GM21526 (cell line): Measurements from ENCODE around the gene PLEKHA7.
"Not testable (repeated sequence)": the region's sequence is repeated elsewhere in the genome, so short reads cannot be mapped to it uniquely, and the experiment has no call there.

Experiments
- ATAC-seq: cut with Tn5 transposase; IDR thresholded peaks from one replicate; pipeline ENCODE4 v1.9.1; 2021; ENCODE audit warnings: moderate library complexity; ENCODE audit not compliant: unreplicated experiment, low FRiP score

Gene PLEKHA7

DNA sequence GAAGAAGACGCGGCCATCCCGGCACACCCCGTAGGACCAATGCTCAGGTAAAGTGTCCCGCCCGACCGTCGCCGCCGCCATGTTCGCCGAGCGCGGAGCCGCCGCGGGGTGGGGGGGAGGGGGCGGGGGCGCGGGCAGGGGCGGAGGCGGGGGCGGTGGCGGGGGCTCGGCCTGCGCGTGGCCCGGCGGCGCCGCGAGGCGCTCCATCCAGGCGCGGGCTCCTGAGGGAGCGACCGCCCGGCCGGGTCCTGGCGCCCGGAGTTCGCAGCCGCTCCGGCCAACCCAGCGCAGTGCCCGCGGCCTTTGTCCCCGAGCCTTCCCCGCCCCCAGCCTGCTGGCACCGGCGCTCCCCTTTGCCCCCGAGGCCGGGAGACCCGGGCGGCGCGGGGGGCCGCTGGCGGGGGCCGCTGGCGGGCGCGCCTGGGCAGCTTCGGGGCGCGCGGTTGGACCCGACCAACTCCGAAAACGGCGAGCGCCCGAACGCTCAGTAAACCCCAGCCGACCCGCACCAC is at the start of gene PLEKHA7:
PLEKHA7 (minus strand) TSS at position 94 of the 512 bp plus-strand sequence; CDS start at position 81, 13 bp downstream.
- ATAC-seq = no peak

- no peak for ATAC-seq
These were observed 49.2 kb upstream of the PLEKHA7 start for GRCh38 chr11:17063171-17064002.

DNA sequence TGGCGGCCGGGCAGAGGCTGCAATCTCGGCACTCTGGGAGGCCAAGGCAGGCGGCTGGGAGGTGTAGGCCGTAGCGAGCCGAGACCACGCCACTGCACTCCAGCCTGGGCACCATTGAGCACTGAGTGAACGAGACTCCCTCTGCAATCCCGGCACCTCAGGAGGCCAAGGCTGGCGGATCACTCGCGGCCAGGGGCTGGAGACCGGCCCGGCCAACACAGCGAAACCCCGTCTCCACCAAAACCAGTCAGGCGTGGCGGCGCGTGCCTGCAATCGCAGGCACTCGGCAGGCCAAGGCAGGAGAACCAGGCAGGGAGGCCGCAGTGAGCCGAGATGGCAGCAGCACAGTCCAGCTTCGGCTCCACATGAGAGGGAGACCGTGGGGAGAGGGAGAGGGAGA is 36.9 kb upstream of the PLEKHA7 start:
- ATAC-seq = not testable (repeated sequence)

- ATAC-seq = not testable (repeated sequence)
These were observed 34.3 kb upstream of the PLEKHA7 start for GRCh38 chr11:17048491-17048890.

- no peak for ATAC-seq
These were observed 32.5 kb upstream of the PLEKHA7 start for GRCh38 chr11:17046690-17047089.

- no peak for ATAC-seq
These were observed 22.7 kb upstream of the PLEKHA7 start for GRCh38 chr11:17036666-17037658.

DNA sequence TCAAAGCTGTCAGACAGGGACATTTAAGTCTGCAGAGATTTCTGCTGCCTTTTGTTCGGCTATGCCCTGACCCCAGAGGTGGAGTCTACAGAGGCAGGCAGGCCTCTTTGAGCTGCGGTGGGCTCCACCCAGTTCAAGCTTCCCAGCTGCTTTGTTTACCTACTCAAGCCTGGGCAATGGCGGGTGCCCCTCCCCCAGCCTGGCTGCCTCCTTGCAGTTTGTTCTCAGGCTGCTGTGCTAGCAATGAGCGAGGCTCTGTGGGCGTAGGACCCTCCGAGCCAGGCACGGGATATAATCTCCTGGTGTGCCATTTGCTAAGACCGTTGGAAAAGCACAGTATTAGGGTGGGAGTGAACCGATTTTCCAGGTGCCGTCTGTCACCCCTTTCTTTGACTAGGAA is 19.8 kb upstream of the PLEKHA7 start:
- ATAC-seq = not testable (repeated sequence)

- ATAC-seq = no peak
These were observed 12.4 kb upstream of the PLEKHA7 start for GRCh38 chr11:17026487-17027082.

- ATAC-seq = no peak
These were observed 10.7 kb upstream of the PLEKHA7 start for GRCh38 chr11:17024924-17025323.

- ATAC-seq = no peak
These were observed 7.3 kb upstream of the PLEKHA7 start for GRCh38 chr11:17021511-17021910.

GRCh38 chr11:17020831-17021230 is 6.6 kb upstream of the PLEKHA7 start:
- no peak for ATAC-seq

DNA sequence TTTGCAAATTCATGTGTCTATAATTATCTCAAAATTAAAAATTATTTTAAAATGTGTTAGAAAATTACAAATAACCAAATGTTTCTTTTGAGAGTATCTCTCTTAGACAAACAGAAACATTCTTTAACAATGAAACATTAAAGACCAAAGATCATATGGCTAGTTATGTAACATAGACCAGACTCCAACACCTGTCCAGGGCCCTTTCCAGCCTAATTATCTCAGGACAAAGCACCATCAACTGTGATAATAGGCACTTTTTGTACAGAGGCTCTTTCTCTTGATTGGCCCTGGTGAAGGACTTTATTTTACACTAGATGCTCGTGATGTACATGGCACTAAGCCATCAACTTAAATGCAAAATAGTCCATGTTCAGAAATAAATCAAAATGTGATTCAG is 5.0 kb upstream of the PLEKHA7 start:
- no peak for ATAC-seq

GRCh38 chr11:17015627-17016126 is 1.5 kb upstream of the PLEKHA7 start:
- no peak for ATAC-seq

DNA sequence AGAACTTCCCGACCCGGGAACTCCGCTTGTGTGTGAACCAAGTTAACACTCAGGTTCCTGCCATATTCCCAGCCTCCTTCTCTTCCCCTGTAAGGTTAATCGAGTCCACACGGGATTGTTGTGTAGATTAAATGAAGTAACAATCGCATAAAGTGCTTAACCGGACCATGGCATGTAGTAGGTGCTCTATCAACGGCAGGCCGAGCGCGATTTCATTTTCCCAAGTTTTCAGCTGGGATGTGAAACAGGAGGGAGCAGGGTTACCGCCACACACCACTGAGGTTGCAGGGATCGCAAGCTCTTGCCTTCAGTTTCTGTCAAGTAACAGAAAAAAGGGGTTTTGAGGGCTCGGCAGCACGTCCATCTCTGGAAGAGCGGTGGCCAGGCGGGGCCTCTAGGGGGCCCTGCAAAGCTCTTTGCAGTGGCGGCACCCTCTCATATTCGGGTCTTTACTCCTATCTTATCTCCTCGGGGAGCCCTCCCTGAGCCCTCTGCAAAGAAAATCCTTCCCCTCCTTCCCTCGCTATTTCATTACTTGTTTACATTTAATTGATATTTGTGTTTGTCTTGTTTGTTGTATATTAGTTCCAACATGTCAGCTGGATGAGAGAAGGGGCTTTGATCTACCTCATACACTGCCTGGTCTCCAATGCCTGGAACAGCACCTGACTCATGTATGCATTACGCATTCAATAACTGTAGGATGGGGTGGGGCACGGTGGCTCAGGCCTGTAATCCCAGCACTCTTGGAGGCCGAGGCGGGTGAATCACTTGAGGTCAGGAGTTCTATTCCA is 816 bp upstream of the PLEKHA7 start:
- no peak for ATAC-seq

DNA sequence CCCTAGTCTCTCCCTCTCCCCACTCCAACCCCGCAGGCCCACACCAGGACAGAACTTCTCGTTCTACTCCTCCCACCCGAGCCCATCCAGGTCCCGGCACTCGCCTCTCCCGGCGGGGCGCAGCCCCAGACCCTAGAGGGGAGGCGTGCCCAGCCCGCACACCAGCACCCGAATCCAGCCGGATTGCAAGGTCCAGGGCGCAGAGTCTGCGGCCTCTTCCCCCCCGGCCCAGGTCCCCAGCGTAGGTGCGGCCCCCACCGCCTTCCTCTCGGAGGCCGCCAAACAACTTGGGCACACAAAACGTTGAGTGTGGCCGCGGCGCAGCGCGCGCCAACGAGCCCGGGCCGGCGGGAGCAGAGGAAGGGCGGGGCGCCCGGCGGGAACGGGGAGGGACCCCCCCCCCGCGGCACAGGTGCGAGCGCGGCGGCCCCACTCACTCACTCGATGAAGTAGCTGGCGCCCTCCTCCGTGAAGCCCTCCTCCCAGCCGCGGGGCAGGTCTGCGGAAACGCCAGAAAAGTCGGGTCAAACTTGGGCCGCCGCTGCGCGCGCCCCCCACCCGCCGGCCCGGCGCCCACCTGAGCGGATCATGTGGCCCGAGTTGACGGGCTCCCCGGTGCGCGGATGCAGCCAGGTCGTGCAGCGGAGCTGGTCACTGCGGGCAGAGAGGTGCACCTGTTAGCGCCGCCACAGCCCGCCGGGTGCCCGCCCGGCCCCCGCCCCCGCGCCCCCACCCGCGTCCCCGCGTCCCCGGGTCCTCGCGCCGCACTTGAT is 480 bp downstream of the PLEKHA7 start:
- no peak for ATAC-seq

GRCh38 chr11:17012712-17013547 is 1.3 kb downstream of the PLEKHA7 start:
- ATAC-seq = no peak

DNA sequence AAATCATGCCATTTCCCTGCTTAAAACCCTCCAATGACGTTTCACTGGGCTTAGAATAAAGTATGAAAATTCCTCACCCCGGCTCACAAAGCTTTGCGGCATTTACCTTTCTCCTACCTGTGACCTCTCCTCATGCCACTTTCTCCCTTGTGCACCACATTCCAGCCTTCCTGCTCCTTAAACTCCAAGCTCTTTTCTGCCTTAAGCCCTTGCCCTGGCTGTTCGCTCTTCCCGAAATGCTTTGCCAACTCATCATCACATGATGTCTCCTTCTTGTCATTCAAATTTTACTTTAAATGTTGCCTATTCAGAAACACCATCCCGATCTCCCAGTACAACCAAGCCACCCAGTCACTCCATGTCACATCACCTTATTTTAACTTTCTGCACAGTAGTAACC is 2.0 kb downstream of the PLEKHA7 start:
- no peak for ATAC-seq

DNA sequence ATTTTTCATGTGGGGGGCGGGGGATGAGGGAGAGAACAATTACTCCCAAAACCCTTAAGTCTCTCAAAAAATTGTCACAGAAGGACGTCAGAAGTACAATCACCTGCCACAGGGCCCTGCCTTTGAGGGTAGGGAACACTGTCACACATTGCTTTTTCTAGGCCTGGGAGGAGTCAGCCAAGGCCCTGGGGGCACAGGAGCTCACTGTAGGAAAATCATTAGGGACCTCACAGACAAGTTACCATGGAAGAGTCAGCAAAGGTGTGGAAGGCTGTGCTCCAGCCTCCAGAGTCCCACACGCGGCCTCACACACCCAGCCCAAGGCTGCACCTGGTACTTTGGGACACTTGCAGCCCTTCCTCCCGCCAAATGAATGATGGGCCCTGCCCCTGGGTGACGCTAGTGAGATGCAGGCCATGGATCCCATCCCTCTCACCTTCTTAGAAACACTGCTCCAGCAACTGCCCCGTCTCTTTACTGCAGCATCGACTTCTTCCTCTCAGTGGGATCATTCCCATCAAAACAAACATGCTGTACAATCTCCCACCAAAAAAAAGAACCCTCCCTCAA is 3.3 kb downstream of the PLEKHA7 start:
- ATAC-seq = no peak
